ENCODE measurements around the gene NRG3. TPM values are rescaled to one million over a fixed set of nuclear protein-coding genes. Genes with fewer than 3 reads are reported as not detected.

Gene NRG3
- total RNA-seq, 1 donor from 2014 or later, result 8.2 TPM

GRCh38 chr10:82934429-82934828, 1059.4 kb downstream of the NRG3 start:
- no peaks in the 10 kb centered on the region for H3K36me3 Mint-ChIP-seq (ENCODE audit: low read depth, unreplicated experiment)
- H3K4me3 Mint-ChIP-seq (ENCODE audit: unreplicated experiment), result no peak overlapping the region
- no peak for DNase-seq (ENCODE audit: low spot score)
- H3K27me3 Mint-ChIP-seq (ENCODE audit: unreplicated experiment), result peaks cover 2% of the 10 kb centered on the region
- no peak for TF ChIP-seq CTCF (IDR thresholded peaks at IDR 0.05; ENCODE audit: unreplicated experiment)
- H3K9me3 Mint-ChIP-seq (ENCODE audit: unreplicated experiment), result no peaks in the 10 kb centered on the region
- H3K27ac Mint-ChIP-seq (ENCODE audit: unreplicated experiment), result no peak overlapping the region
- no peaks in the 10 kb centered on the region for H3K4me1 Mint-ChIP-seq (ENCODE audit: unreplicated experiment)

- Mint-ChIP-seq H3K36me3 (ENCODE audit: low read depth, unreplicated experiment) (no peaks in the 10 kb centered on the region), H3K27ac (ENCODE audit: unreplicated experiment) (no peak overlapping the region), H3K27me3 (ENCODE audit: unreplicated experiment) (peaks cover 3% of the 10 kb centered on the region), H3K9me3 (ENCODE audit: unreplicated experiment) (no peaks in the 10 kb centered on the region), H3K4me1 (ENCODE audit: unreplicated experiment) (no peaks in the 10 kb centered on the region), H3K4me3 (ENCODE audit: unreplicated experiment) (no peak overlapping the region)
- DNase-seq (ENCODE audit: low spot score), result no peak
- no peak for TF ChIP-seq CTCF (IDR thresholded peaks at IDR 0.05; ENCODE audit: unreplicated experiment)
These were observed 1060.0 kb downstream of the NRG3 start for GRCh38 chr10:82934947-82935346.

- no peak for TF ChIP-seq CTCF (IDR thresholded peaks at IDR 0.05; ENCODE audit: unreplicated experiment)
- no peak overlapping the region for H3K27ac Mint-ChIP-seq (ENCODE audit: unreplicated experiment)
- H3K36me3 Mint-ChIP-seq (ENCODE audit: low read depth, unreplicated experiment), result no peaks in the 10 kb centered on the region
- no peaks in the 10 kb centered on the region for H3K9me3 Mint-ChIP-seq (ENCODE audit: unreplicated experiment)
- peaks cover 3% of the 10 kb centered on the region for H3K27me3 Mint-ChIP-seq (ENCODE audit: unreplicated experiment)
- no peaks in the 10 kb centered on the region for H3K4me1 Mint-ChIP-seq (ENCODE audit: unreplicated experiment)
- no peak for DNase-seq (ENCODE audit: low spot score)
- H3K4me3 Mint-ChIP-seq (ENCODE audit: unreplicated experiment), result no peak overlapping the region
These were observed 1063.3 kb downstream of the NRG3 start for GRCh38 chr10:82938331-82938730.

GRCh38 chr10:82942286-82943099, 1067.5 kb downstream of the NRG3 start:
- Mint-ChIP-seq H3K4me1 (ENCODE audit: unreplicated experiment) (no peaks in the 10 kb centered on the region), H3K27me3 (ENCODE audit: unreplicated experiment) (peaks cover 1% of the 10 kb centered on the region), H3K27ac (ENCODE audit: unreplicated experiment) (no peak overlapping the region), H3K9me3 (ENCODE audit: unreplicated experiment) (no peaks in the 10 kb centered on the region), H3K4me3 (ENCODE audit: unreplicated experiment) (no peak overlapping the region), H3K36me3 (ENCODE audit: low read depth, unreplicated experiment) (no peaks in the 10 kb centered on the region)
- no peak for TF ChIP-seq CTCF (IDR thresholded peaks at IDR 0.05; ENCODE audit: unreplicated experiment)
- no peak for DNase-seq (ENCODE audit: low spot score)

- Mint-ChIP-seq H3K9me3 (ENCODE audit: unreplicated experiment) (no peaks in the 10 kb centered on the region), H3K27ac (ENCODE audit: unreplicated experiment) (no peak overlapping the region)
- no peak for DNase-seq (ENCODE audit: low spot score)
These were observed 1068.1 kb downstream of the NRG3 start for GRCh38 chr10:82943142-82943541.

More at GRCh38 chr10:82943142-82943541, 1068.1 kb downstream of the NRG3 start:
- no peak for TF ChIP-seq CTCF (IDR thresholded peaks at IDR 0.05; ENCODE audit: unreplicated experiment)
- H3K4me1 Mint-ChIP-seq (ENCODE audit: unreplicated experiment), result no peaks in the 10 kb centered on the region
- H3K36me3 Mint-ChIP-seq (ENCODE audit: low read depth, unreplicated experiment), result no peaks in the 10 kb centered on the region
- peaks cover 1% of the 10 kb centered on the region for H3K27me3 Mint-ChIP-seq (ENCODE audit: unreplicated experiment)
- H3K4me3 Mint-ChIP-seq (ENCODE audit: unreplicated experiment), result no peak overlapping the region
